ENCODE data around the gene DSG1.
"Not testable (repeated sequence)": the region's sequence is repeated elsewhere in the genome, so short reads cannot be mapped to it uniquely, and the experiment has no call there.

DSG1 gene

GRCh38 chr18:31281437-31281836 lies 36.5 kb upstream of the DSG1 start:
- Histone ChIP-seq H3K9me3 (replicated peaks in 1 of 11) (no peaks in the 10 kb centered on the region), H3K9ac (no peak overlapping the region), H3K36me3 (no peaks in the 10 kb centered on the region), H3K4me2 (no peak overlapping the region), H3K27ac (no peak overlapping the region), H4K20me1 (no peaks in the 10 kb centered on the region), H3K4me3 (no peak overlapping the region), H3K4me1 (peaks cover 0 to 12% (median 3%) of the 10 kb centered on the region in 10 experiments; a peak in 9 of 20 replicates), H3K27me3 (no peaks in the 10 kb centered on the region)
- no peak for TF ChIP-seq Cebpa-rat (IDR thresholded peaks at IDR 0.05)

- not testable (repeated sequence) for H3K4me1 ChIP-seq, H3K36me3 ChIP-seq
Measured at GRCh38 chr18:31289446-31289845, 28.5 kb upstream of the DSG1 start.

GRCh38 chr18:31291688-31292087 lies 26.3 kb upstream of the DSG1 start:
- Histone ChIP-seq H3K9me3 (replicated peaks in 1 of 11) (peaks cover 17 to 32% (median 23%) of the 10 kb centered on the region in 11 experiments), H3K4me3 (no peak overlapping the region), H3K27ac (no peak overlapping the region), H3K4me2 (no peak overlapping the region), H4K20me1 (no peaks in the 10 kb centered on the region), H3K9ac (no peak overlapping the region), H3K4me1 (no peaks in the 10 kb centered on the region), H3K36me3 (no peaks in the 10 kb centered on the region), H3K27me3 (no peaks in the 10 kb centered on the region)
- TF ChIP-seq Cebpa-rat (IDR thresholded peaks at IDR 0.05) = no peak

More at GRCh38 chr18:31289446-31289845, 28.5 kb upstream of the DSG1 start:
- H3K9me3 ChIP-seq (replicated peaks in 1 of 11) = peaks cover 17 to 32% (median 23%) of the 10 kb centered on the region in 11 experiments
- H3K9ac ChIP-seq, H3K27ac ChIP-seq, H4K20me1 ChIP-seq, H3K27me3 ChIP-seq, H3K4me2 ChIP-seq, H3K4me3 ChIP-seq: not testable (repeated sequence)

GRCh38 chr18:31294199-31294747 lies 23.7 kb upstream of the DSG1 start:
- peaks cover 17 to 32% (median 23%) of the 10 kb centered on the region in 11 experiments for H3K9me3 ChIP-seq (replicated peaks in 1 of 11)
- H3K36me3 ChIP-seq = no peaks in the 10 kb centered on the region
- H3K9ac ChIP-seq = no peak overlapping the region
- no peak overlapping the region for H3K4me2 ChIP-seq
- no peak overlapping the region for H3K27ac ChIP-seq
- no peaks in the 10 kb centered on the region for H4K20me1 ChIP-seq
- H3K4me1 ChIP-seq = no peaks in the 10 kb centered on the region
- H3K27me3 ChIP-seq = no peaks in the 10 kb centered on the region
- H3K4me3 ChIP-seq = no peak overlapping the region
- TF ChIP-seq Cebpa-rat (IDR thresholded peaks at IDR 0.05) = no peak

- H3K4me1 ChIP-seq = no peaks in the 10 kb centered on the region
- no peak overlapping the region for H3K9ac ChIP-seq
- H3K9me3 ChIP-seq (replicated peaks in 1 of 11) = peaks cover 2 to 11% (median 8%) of the 10 kb centered on the region in 11 experiments; a peak in 17 of 22 replicates
- no peak for TF ChIP-seq Cebpa-rat (IDR thresholded peaks at IDR 0.05)
- H3K4me3 ChIP-seq = no peak overlapping the region
- no peaks in the 10 kb centered on the region for H4K20me1 ChIP-seq
- no peaks in the 10 kb centered on the region for H3K36me3 ChIP-seq
- H3K27ac ChIP-seq = no peak overlapping the region
- no peak overlapping the region for H3K4me2 ChIP-seq
- H3K27me3 ChIP-seq = no peaks in the 10 kb centered on the region
Measured at GRCh38 chr18:31297248-31297647, 20.7 kb upstream of the DSG1 start.

- no peaks in the 10 kb centered on the region for H3K4me1 ChIP-seq
- H3K27me3 ChIP-seq = no peaks in the 10 kb centered on the region
- no peaks in the 10 kb centered on the region for H3K9me3 ChIP-seq (replicated peaks in 1 of 11)
- H3K27ac ChIP-seq = no peak overlapping the region
- no peaks in the 10 kb centered on the region for H4K20me1 ChIP-seq
- H3K9ac ChIP-seq = no peak overlapping the region
- no peak overlapping the region for H3K4me3 ChIP-seq
- no peaks in the 10 kb centered on the region for H3K36me3 ChIP-seq
- H3K4me2 ChIP-seq = no peak overlapping the region
- no peak for TF ChIP-seq Cebpa-rat (IDR thresholded peaks at IDR 0.05)
Measured at GRCh38 chr18:31301201-31301655, 16.7 kb upstream of the DSG1 start.

- Histone ChIP-seq H3K4me2 (no peak overlapping the region), H3K9me3 (replicated peaks in 1 of 11) (no peaks in the 10 kb centered on the region), H3K36me3 (no peaks in the 10 kb centered on the region), H4K20me1 (no peaks in the 10 kb centered on the region), H3K27ac (no peak overlapping the region), H3K9ac (no peak overlapping the region), H3K27me3 (no peaks in the 10 kb centered on the region), H3K4me3 (no peak overlapping the region), H3K4me1 (no peaks in the 10 kb centered on the region)
- no peak for TF ChIP-seq Cebpa-rat (IDR thresholded peaks at IDR 0.05)
Measured at GRCh38 chr18:31302991-31303390, 15.0 kb upstream of the DSG1 start.

GRCh38 chr18:31303771-31304170 lies 14.2 kb upstream of the DSG1 start:
- H3K4me1 ChIP-seq = no peaks in the 10 kb centered on the region
- no peaks in the 10 kb centered on the region for H3K27me3 ChIP-seq
- H3K4me2 ChIP-seq = no peak overlapping the region
- H4K20me1 ChIP-seq = no peaks in the 10 kb centered on the region
- no peaks in the 10 kb centered on the region for H3K9me3 ChIP-seq (replicated peaks in 1 of 11)
- no peak overlapping the region for H3K9ac ChIP-seq
- no peak overlapping the region for H3K4me3 ChIP-seq
- no peaks in the 10 kb centered on the region for H3K36me3 ChIP-seq
- TF ChIP-seq Cebpa-rat (IDR thresholded peaks at IDR 0.05) = no peak
- no peak overlapping the region for H3K27ac ChIP-seq

- Histone ChIP-seq H3K27me3 (no peaks in the 10 kb centered on the region), H3K27ac (no peak overlapping the region), H4K20me1 (no peaks in the 10 kb centered on the region), H3K9me3 (replicated peaks in 1 of 11) (no peaks in the 10 kb centered on the region), H3K9ac (no peak overlapping the region), H3K4me1 (no peaks in the 10 kb centered on the region), H3K36me3 (no peaks in the 10 kb centered on the region), H3K4me3 (no peak overlapping the region), H3K4me2 (no peak overlapping the region)
- TF ChIP-seq Cebpa-rat (IDR thresholded peaks at IDR 0.05) = no peak
Measured at GRCh38 chr18:31309115-31309514, 8.8 kb upstream of the DSG1 start.

GRCh38 chr18:31316974-31317373 lies 986 bp upstream of the DSG1 start:
- Histone ChIP-seq H3K4me2 (no peak overlapping the region), H3K27me3 (no peaks in the 10 kb centered on the region), H3K27ac (no peak overlapping the region), H3K9ac (no peak overlapping the region), H3K4me1 (no peaks in the 10 kb centered on the region), H3K36me3 (no peaks in the 10 kb centered on the region), H3K4me3 (no peak overlapping the region), H4K20me1 (no peaks in the 10 kb centered on the region), H3K9me3 (replicated peaks in 1 of 11) (no peaks in the 10 kb centered on the region)
- no peak for TF ChIP-seq Cebpa-rat (IDR thresholded peaks at IDR 0.05)
